Left ventricle myocardium inferior (tissue), 1 donor: ENCODE measurements around the gene EIF2B1. TPM values are rescaled to one million over a fixed set of nuclear protein-coding genes. Genes with fewer than 3 reads are reported as not detected.
A peak's percentile ranks its signal among the peaks of the same experiment; 100 is the strongest.

ENCODE experiments used
- DNase-seq: peaks from one replicate; pipeline ENCODE4 v3.0.0-alpha.2; 2020
- H3K27ac ChIP-seq: fragments of 200-600 bp; replicated peaks from 2 replicates; pipeline ENCODE4 v1.8.0; 2021
- H3K27me3 ChIP-seq: fragments of 200-600 bp; 2 replicates; pipeline ENCODE4 v1.8.0; 2021; ENCODE audit warnings: low read depth
- H3K36me3 ChIP-seq: fragments of 200-600 bp; 2 replicates; pipeline ENCODE4 v1.8.0; 2021
- H3K4me1 ChIP-seq: fragments of 200-600 bp; 2 replicates; pipeline ENCODE4 v1.8.0; 2021
- H3K4me3 ChIP-seq: fragments of 200-600 bp; 2 replicates; pipeline ENCODE4 v1.8.0; 2021; ENCODE audit warnings: mild to moderate bottlenecking, moderate library complexity
- H3K9me3 ChIP-seq: fragments of 200-600 bp; replicated peaks from 2 replicates; pipeline ENCODE4 v1.8.0; 2021
- intact Hi-C: fragments of 100-400 bp; cut with micrococcal nuclease; formaldehyde crosslinking; loops from one replicate; pipeline ENCODE4 v1.11.0; 2022
- total RNA-seq: library from RNA; stranded (reverse); fragmentation: NEBNext Ultra II Directional; extraction: Animal tissue kit (Norgen Biotek cat#: 25700); gene quantifications from one replicate; pipeline ENCODE4 v1.2.1, GENCODE V29; 2021
- TF ChIP-seq, protein P1 (sequence below): fragments of 200-600 bp; IDR thresholded peaks from 2 replicates; pipeline ENCODE4 v1.8.0; 2021; ENCODE audit warnings: antibody characterized with exemption, mild to moderate bottlenecking, borderline replicate concordance
- donor health status: DM: no; HTN: yes; CAD: no; lungs with severe emphysema.

Gene EIF2B1
- total RNA-seq, 1 donor from 2014 or later: 27.9 TPM

- Histone ChIP-seq H3K36me3 (peaks cover 48% of the 10 kb centered on the region), H3K27ac (peak overlapping the region; percentile 94), H3K4me3 (peak overlapping the region; percentile 82), H3K9me3 (no peaks in the 10 kb centered on the region), H3K27me3 (no peaks in the 10 kb centered on the region), H3K4me1 (peaks cover 34% of the 10 kb centered on the region)
- TF ChIP-seq, protein P1, sequence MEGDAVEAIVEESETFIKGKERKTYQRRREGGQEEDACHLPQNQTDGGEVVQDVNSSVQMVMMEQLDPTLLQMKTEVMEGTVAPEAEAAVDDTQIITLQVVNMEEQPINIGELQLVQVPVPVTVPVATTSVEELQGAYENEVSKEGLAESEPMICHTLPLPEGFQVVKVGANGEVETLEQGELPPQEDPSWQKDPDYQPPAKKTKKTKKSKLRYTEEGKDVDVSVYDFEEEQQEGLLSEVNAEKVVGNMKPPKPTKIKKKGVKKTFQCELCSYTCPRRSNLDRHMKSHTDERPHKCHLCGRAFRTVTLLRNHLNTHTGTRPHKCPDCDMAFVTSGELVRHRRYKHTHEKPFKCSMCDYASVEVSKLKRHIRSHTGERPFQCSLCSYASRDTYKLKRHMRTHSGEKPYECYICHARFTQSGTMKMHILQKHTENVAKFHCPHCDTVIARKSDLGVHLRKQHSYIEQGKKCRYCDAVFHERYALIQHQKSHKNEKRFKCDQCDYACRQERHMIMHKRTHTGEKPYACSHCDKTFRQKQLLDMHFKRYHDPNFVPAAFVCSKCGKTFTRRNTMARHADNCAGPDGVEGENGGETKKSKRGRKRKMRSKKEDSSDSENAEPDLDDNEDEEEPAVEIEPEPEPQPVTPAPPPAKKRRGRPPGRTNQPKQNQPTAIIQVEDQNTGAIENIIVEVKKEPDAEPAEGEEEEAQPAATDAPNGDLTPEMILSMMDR: no peak
- DNase-seq: no peak
- intact Hi-C loops: no loop called here
Observed at GRCh38 chr12:123602651-123603195, 30.8 kb downstream of the EIF2B1 start.

DNA sequence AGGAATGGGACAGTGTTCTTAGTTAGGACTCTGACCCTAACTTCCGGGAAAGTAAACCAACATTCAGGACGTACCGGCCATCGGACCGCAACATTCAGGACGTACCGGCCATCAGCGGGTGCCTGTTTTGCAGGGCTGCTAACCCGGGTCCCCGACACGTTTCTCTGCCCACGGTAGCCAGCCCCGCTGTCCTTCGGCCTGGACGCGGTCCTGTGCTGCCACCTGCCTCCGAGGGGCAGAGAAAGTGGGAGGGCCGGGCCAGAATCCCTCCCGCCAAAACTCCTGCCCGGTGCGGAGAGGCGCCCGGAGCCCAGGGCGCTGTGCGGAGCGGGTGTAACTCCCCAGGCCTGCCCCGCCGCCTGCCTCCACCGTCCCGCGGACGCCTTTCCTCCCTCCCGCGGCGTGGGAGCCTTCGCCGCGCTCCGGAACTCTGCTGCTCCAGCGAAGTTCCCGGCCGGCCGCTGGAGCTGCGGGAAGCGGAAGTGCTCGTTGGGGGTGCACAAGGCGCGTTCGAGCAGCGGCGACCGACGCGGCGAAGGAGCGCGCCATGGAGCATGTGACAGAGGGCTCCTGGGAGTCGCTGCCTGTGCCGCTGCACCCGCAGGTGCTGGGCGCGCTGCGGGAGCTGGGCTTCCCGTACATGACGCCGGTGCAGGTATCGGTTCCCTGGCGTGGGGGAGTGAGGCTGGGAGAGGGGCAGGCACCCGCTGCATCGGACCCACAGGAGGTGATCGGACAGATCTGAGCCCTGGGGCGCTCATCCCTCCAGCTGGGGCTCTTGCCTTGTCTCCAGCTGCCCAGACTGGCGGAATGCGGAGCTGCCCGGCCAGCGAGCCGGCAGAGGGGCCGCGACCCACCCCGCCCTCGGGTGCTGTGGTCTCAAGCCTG lies 31.6 kb downstream of the EIF2B1 start, which contains the start of gene DDX55:
TSS of gene DDX55 (plus strand) at position 498 of the 888 bp plus-strand sequence. CDS start at position 548, 50 bp downstream.
- H3K36me3 ChIP-seq: peaks cover 48% of the 10 kb centered on the region
- peak within 1 kb of the TSS; percentile 82 for H3K4me3 ChIP-seq
- DNase-seq: peak; percentile 85
- peak within 1 kb of the TSS; percentile 94 for H3K27ac ChIP-seq
- TF ChIP-seq, protein P1: peak; percentile 75
- H3K27me3 ChIP-seq: no peaks in the 10 kb centered on the region
- H3K9me3 ChIP-seq: no peaks in the 10 kb centered on the region
- H3K4me1 ChIP-seq: peaks cover 34% of the 10 kb centered on the region
- intact Hi-C loops: no loop called here

- Histone ChIP-seq H3K4me1 (peaks cover 45% of the 10 kb centered on the region), H3K27me3 (no peaks in the 10 kb centered on the region), H3K9me3 (no peaks in the 10 kb centered on the region), H3K4me3 (no peak overlapping the region), H3K27ac (no peak overlapping the region), H3K36me3 (peaks cover 47% of the 10 kb centered on the region)
- no peak for DNase-seq
- intact Hi-C loops: no loop called here
- TF ChIP-seq, protein P1: no peak
Observed at GRCh38 chr12:123599721-123600120, 33.8 kb downstream of the EIF2B1 start.

DNA sequence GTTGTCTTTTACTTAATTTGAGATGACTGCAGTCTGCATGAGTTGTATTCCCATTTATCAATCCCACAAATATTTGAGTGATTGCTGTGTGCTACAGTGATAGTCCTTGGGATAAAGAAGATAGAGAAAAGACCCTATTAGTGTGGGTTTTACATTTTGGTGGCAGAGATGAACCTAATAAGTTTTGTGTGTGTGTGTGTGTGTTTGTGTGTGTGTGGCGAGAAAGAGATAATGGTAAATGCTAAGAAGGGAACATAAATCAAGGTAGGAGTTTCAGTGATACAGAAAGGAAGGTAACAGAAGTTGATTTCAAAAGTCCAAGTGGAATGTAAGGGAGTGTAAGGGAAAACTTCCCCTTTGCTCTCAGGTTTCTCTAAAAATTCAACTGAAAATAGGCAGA lies 34.2 kb downstream of the EIF2B1 start:
- Histone ChIP-seq H3K36me3 (peaks cover 50% of the 10 kb centered on the region), H3K27me3 (no peaks in the 10 kb centered on the region), H3K4me3 (no peak overlapping the region), H3K9me3 (no peaks in the 10 kb centered on the region), H3K4me1 (peaks cover 45% of the 10 kb centered on the region), H3K27ac (no peak overlapping the region)
- TF ChIP-seq, protein P1: no peak
- DNase-seq: no peak
- intact Hi-C loops: no loop called here

DNA sequence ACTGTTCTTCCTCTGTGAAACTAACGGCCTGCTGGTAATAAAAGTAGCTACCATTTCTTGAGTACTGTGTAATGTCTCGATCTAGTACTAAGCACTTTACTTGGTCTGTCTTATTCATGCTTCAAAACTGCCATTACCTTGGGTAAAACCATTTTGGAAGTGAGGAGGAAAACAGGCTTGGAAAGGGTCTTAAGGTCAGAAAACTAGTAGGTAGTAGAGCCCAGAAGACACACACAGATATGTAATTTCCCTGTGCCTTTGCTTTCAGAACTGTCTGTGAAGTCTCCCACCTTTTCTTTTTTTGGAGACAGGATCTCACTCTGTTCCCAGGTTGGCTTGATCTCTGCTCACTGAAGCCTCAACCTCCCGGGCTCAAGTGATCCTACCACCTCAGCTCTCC lies 35.0 kb downstream of the EIF2B1 start:
- no peak for DNase-seq
- no peaks in the 10 kb centered on the region for H3K27me3 ChIP-seq
- peaks cover 54% of the 10 kb centered on the region for H3K36me3 ChIP-seq
- H3K4me3 ChIP-seq: no peak overlapping the region
- H3K4me1 ChIP-seq: peaks cover 42% of the 10 kb centered on the region
- intact Hi-C loops: no loop called here
- TF ChIP-seq, protein P1: no peak
- no peak overlapping the region for H3K27ac ChIP-seq
- no peaks in the 10 kb centered on the region for H3K9me3 ChIP-seq
